IPS-11a (cell line): ENCODE data around the gene PLCL1.
"Not testable (repeated sequence)": the region's sequence is repeated elsewhere in the genome, so short reads cannot be mapped to it uniquely, and the experiment has no call there.

Experiments
- H3K4me3 ChIP-seq: one replicate; pipeline ENCODE4 v1.5.1; 2013; ENCODE audit warnings: low read depth, low read length, control low read depth

PLCL1 gene

GRCh38 chr2:197992482-197993133 is 188.2 kb downstream of the PLCL1 start:
- no peak overlapping the region for H3K4me3 ChIP-seq

DNA sequence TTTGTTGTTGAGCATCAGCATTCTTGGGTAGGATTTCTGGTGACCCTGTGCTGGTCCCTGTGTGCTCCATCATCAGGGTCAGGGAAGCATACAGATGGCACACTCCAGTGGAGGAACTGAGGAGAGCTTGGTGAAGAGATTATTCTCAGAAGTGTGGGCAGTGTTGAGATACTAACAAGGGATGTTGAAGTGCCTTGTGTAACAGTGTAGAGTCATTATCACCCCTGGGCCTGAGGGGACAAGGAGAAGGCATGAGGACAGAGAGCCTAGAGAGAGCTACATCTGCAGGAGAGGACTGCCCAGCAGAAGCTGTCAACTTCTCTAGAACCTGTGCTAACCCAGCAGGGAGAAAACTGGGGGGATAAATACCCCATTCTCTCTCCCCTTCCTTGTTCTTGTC is 189.0 kb downstream of the PLCL1 start:
- no peak overlapping the region for H3K4me3 ChIP-seq

DNA sequence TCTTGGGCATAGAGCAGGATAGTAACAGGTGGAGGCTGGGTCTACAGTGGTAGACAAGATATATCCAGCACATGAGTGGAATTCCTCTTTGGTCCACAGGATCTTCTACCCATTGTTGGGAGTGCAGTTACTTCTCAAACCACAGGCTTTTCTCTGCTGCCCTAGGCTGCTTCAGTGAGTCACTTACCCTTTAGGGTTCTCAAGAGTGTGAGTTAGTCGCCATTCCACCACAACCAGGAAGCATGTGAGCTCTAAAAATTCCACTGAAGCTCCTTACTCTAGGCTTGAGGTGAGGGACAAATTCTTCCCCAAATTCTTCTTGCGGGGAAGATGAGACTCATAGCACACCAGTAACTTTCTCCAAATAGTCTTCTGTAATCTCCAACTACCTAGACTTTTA is 189.4 kb downstream of the PLCL1 start:
- H3K4me3 ChIP-seq, result no peak overlapping the region

DNA sequence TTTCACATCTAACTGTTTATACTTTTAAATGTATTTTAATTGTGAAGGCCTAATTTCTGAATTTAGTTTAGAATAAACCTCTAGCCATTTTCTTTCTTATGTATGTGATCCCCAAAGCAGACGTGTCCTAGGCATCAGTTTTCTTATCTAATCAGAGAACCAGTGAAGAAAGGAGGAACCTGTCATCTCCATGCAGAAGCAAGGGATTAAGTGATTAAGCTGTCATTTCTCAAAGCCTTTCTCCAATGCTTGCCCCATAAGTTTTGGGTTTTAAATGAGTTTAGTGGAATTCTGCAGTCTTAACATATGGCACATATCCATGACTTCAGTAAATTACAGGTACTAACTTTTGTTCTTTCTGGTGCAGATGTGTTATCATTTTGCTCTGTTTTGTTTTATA is 190.4 kb downstream of the PLCL1 start:
- H3K4me3 ChIP-seq, result no peak overlapping the region

DNA sequence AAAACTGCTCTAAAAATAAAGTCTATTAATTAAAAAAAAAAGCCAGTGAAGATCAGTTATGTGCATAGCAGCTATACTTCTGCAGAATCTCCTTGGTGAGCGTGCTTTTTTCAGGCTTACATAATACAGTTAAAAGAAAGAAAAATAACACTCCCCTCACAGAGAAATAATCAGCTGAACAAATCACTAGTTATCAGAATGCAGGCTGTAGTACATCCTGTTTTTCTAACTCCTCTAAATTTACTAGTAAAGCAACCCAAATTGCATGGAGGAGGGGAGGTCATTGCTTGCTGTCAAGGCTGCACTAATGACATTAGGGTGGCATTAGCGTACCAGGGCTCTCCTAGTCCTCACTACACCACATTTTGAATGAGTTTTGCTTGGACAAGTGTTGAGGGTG is 192.2 kb downstream of the PLCL1 start:
- no peak overlapping the region for H3K4me3 ChIP-seq

- H3K4me3 ChIP-seq, result no peak overlapping the region
Measured at GRCh38 chr2:197997083-197997541, 192.7 kb downstream of the PLCL1 start.

GRCh38 chr2:197998702-197999101 is 194.3 kb downstream of the PLCL1 start:
- H3K4me3 ChIP-seq, result no peak overlapping the region

DNA sequence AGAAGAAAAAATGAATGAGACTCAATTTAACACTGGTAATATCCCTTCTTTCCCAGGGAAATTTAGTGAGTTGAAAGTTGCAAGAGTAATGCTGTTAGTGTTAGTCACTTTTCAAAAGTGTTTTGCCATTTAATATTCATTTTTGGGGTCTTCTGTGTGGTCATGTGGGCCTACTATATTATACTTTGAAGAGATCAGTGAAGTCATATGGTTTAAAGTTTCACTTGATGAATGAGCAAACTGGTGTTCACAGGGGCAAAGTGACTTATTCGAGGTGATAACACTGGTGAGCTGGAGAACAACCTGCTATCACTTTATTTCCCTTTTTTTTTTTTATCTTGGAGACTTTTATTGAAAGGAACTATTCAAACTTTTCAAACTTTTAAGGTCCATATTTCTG is 196.0 kb downstream of the PLCL1 start:
- no peak overlapping the region for H3K4me3 ChIP-seq

DNA sequence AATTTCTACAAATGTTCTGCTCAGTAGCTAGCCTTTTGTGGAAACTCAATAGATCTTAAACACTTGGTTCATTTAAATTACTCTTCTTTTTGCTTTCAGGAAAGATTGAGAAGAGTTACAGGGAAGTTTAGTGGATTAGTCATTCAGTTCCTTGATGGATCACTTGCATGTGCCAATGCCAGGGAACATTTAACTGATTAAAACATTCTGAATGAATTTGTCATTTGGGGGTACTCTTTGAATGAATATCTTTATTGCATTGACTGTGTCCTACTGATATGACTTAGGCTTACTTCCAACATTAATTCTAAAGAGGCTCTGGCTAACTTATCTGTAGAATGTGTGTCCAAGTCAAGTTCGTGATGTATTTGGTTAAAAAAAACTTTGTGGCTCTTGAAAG is 199.8 kb downstream of the PLCL1 start:
- no peak overlapping the region for H3K4me3 ChIP-seq

- no peak overlapping the region for H3K4me3 ChIP-seq
Measured at GRCh38 chr2:198004921-198005829, 200.8 kb downstream of the PLCL1 start.

DNA sequence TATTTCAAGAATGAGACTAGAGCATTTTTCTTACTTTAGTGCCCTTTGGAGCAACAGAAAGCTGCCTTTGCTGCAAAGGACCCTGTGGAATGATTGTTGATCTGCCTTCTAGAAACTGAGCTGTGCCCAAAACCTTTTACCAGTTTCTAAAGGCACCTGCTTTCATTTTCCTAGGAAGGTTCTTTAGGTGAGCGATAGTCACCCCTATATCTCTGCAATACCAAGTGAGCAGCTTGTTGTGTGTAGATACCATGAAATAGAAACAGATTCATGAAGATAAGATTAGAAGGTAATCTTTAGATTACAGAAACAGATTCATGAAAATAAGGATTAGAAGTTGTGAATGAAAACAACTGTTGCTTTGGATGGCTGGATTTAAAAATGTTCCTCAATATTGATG is 202.3 kb downstream of the PLCL1 start:
- no peak overlapping the region for H3K4me3 ChIP-seq

- H3K4me3 ChIP-seq, result no peak overlapping the region
Measured at GRCh38 chr2:198008230-198008629, 203.8 kb downstream of the PLCL1 start.

DNA sequence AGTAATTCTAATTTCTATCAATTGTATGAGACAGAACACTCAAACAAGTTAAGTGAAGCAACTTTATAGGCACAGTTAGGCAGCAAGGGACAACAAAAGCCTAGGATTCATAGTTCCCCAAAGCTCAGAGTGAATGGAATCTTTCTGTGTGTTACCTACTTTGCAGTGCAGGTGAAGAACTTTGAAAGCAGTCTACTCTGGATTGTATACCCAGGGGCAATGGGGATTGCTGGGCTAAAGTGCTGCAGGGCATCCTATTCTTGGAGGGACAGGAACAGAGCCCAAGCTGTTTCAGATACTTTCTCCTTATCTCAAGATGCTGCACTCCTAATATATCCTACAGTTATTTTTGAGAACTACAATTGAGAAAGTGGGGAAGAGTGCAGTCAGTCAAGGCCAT is 207.6 kb downstream of the PLCL1 start:
- H3K4me3 ChIP-seq, result no peak overlapping the region

- H3K4me3 ChIP-seq, result no peak overlapping the region
Measured at GRCh38 chr2:198016243-198016642, 211.8 kb downstream of the PLCL1 start.

DNA sequence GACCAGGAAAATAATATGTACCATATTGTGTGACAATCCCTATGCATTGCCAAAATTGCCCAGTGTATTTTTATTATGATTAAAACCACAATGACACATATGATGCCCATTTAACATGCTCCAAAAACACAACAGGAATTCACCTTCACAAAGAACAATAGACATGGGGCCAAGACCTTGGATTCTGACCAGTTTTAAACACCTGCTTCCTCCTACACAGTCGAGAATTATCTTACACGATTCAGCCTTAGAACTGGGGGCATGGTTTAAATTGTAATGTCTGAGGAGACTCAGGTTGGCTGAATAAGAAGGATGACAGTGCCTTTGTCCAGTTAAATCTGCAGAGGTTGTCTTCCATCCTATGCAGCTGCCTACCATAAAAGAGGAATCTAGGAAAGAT is 212.7 kb downstream of the PLCL1 start:
- no peak overlapping the region for H3K4me3 ChIP-seq

DNA sequence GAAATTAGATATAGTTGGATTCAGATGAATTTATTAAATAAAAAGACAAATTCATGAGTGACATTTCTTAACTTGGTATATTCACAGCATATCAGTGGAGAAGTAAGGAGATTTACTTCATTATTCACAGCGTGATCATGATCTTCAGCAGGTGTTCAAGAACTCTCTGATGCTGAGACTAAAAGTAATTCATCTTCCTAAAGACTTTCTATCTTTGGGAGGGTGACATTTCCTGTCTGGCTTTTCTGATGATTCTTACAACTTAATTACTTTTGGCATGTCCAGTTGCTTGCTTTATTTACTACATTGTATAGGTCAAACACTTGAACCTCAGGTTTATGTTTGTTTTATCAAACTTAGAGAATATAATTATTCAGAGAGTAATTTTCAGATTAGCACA is 224.6 kb downstream of the PLCL1 start:
- H3K4me3 ChIP-seq, result no peak overlapping the region

DNA sequence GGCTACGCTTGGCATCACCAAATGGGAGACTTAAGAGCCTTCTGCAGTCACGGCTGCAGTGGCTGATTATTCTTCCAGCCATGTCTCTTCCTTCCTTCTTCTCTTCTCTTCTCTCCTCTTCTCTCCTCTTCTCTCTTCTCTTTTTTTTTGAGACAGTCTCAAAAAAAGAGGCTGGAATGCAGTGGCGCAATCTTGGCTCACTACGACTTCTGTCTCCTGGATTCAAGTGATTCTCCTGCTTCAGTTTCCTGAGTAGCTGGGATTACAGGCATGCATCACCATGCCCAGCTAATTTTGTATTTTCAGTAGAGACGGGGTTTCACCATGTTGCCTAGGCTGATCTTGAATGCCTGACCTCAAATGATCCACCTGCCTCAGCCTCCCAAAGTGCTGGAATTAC is 225.2 kb downstream of the PLCL1 start:
- H3K4me3 ChIP-seq, result not testable (repeated sequence)

- H3K4me3 ChIP-seq, result no peak overlapping the region
Measured at GRCh38 chr2:198033626-198034025, 229.2 kb downstream of the PLCL1 start.

- H3K4me3 ChIP-seq, result no peak overlapping the region
Measured at GRCh38 chr2:198036029-198036879, 231.9 kb downstream of the PLCL1 start.

DNA sequence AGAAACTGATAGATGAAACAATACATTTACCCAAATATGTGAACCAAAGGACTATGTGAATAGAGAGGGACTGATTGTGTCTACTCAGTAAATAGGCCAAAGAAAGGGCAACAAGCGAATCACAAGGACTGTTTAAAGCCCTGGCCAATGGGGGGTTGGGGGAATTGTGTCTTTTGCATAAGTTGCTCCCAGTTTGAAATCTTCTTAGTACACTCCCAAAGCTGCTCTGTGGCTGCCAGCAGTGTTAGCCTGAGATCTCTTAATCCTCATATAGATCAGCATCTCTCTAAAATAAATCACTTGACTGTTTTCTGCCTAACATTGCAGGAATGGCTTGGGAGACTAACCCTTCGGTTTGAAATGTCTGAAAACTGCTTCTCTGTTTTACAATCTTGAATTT is 236.4 kb downstream of the PLCL1 start:
- H3K4me3 ChIP-seq, result no peak overlapping the region

- H3K4me3 ChIP-seq, result no peak overlapping the region
Measured at GRCh38 chr2:198042189-198042588, 237.8 kb downstream of the PLCL1 start.
